HCT116 (cell line): ENCODE measurements around the gene FRRS1. TPM values are rescaled to one million over a fixed set of nuclear protein-coding genes. Genes with fewer than 3 reads are reported as not detected.

Source experiments
- ATAC-seq: fragments of 200-7000 bp; cut with Tn5 transposase; 2 replicates; pipeline ENCODE4 v1.9.1; 2020; ENCODE audit warnings: mild to moderate bottlenecking, moderate library complexity
- BruUV-seq: library from RNA; stranded (reverse); fragments of 400-500 nt; replicated peaks from 2 replicates; lab custom pipeline; 2021; lab: Mats Ljungman, UMichigan
- CTCF ChIA-PET: fragments of 300-600 bp; sonication (Branson Sonifier 250); formaldehyde crosslinking; loops from one replicate; lab custom pipeline; 2021; ENCODE audit warnings: antibody characterized with exemption; lab: Charles Lee
- POLR2A ChIA-PET: fragments of 300-600, 350-600 bp; sonication (Branson Sonifier 250); formaldehyde crosslinking; loops from one replicate; lab custom pipeline; 2021; ENCODE audit warnings: antibody characterized with exemption; lab: Charles Lee
- RAD21 ChIA-PET, 2 experiments: fragments of 300-600 bp; sonication (Branson Sonifier 250); formaldehyde crosslinking; loops; one replicate each; lab custom pipeline; 2023; ENCODE audit warnings: low total read pairs in 2 of 2; ENCODE audit not compliant: uncharacterized antibody in 2 of 2, unreplicated experiment in 2 of 2, low non-redundant PET in 1 of 2; lab: Charles Lee
- DNase-seq: peaks from one replicate; pipeline ENCODE4 v3.0.0-alpha.2; 2010; ENCODE audit warnings: low read depth, low spot score
- H2AFZ ChIP-seq: fragments of 200-600 bp; shearing (Covaris generic), sonication (generic); 2 replicates; pipeline ENCODE4 v1.6.1; 2017; ENCODE audit warnings: low read depth, mixed run types, mixed read lengths, antibody characterized with exemption, low read length; ENCODE audit not compliant: poor library complexity, severe bottlenecking
- H3K27ac ChIP-seq: 2 replicates; pipeline ENCODE4 v1.5.1; 2012; ENCODE audit warnings: low read depth, low read length
- H3K27me3 ChIP-seq: fragments of 200-600 bp; sonication (generic); 2 replicates; pipeline ENCODE4 v1.6.1; 2016; ENCODE audit warnings: mixed run types, low read length, mixed read lengths; ENCODE audit not compliant: insufficient read depth
- H3K36me3 ChIP-seq, 2 experiments: fragments of 200-500 bp in 1 of 2; fragments of 200-600 bp in 1 of 2; sonication (Bioruptor generic) in 1 of 2; sonication (generic) in 1 of 2; 2 replicates each; pipeline versions ENCODE4 v1.5.1 to v1.6.1; 2014 to 2016; ENCODE audit warnings: low read length in 2 of 2, inconsistent platforms in 1 of 2, mixed read lengths in 1 of 2, mixed run types in 1 of 2; ENCODE audit not compliant: insufficient read depth in 2 of 2, control insufficient read depth in 1 of 2
- H3K4me1 ChIP-seq, 2 experiments: fragments of 200-600 bp in 1 of 2; sonication (generic) in 1 of 2; 2 replicates each; pipeline versions ENCODE4 v1.5.1 to v1.6.1; 2012 to 2017; ENCODE audit warnings: low read length in 2 of 2, inconsistent platforms in 1 of 2, mild to moderate bottlenecking in 1 of 2, mixed read lengths in 1 of 2, mixed run types in 1 of 2, moderate library complexity in 1 of 2; ENCODE audit not compliant: insufficient read depth in 2 of 2, control insufficient read depth in 1 of 2
- H3K4me2 ChIP-seq: fragments of 200-600 bp; sonication (generic); 2 replicates; pipeline ENCODE4 v1.6.1; 2017; ENCODE audit warnings: mixed run types, low read length, mixed read lengths
- H3K4me3 ChIP-seq, 2 experiments: fragments of 200-600 bp in 1 of 2; sonication (generic) in 1 of 2; replicated peaks in 1 of 2; 2 replicates each; pipeline ENCODE4 v1.5.1; 2011 to 2016; ENCODE audit warnings: low read length in 2 of 2, control low read depth in 1 of 2, low read depth in 1 of 2, mild to moderate bottlenecking in 1 of 2, mixed read lengths in 1 of 2, mixed run types in 1 of 2
- H3K79me2 ChIP-seq: fragments of 200-600 bp; sonication (generic); 2 replicates; pipeline ENCODE4 v1.6.1; 2017; ENCODE audit warnings: mild to moderate bottlenecking, mixed run types, low read length, moderate library complexity, mixed read lengths; ENCODE audit not compliant: insufficient read depth
- H3K9ac ChIP-seq: fragments of 200-600 bp; sonication (generic); 2 replicates; pipeline ENCODE4 v1.6.1; 2016; ENCODE audit warnings: low read length, mixed read lengths
- H3K9me2 ChIP-seq: fragments of 200-600 bp; sonication (generic), shearing (Covaris generic); 2 replicates; pipeline ENCODE4 v1.6.1; 2017; ENCODE audit warnings: mixed run types, mild to moderate bottlenecking, moderate library complexity; ENCODE audit not compliant: insufficient read depth
- H3K9me3 ChIP-seq, 2 experiments: fragments of 200-500 bp in 1 of 2; fragments of 200-600 bp in 1 of 2; sonication (Bioruptor generic) in 1 of 2; sonication (generic) in 1 of 2; 2 replicates each; pipeline ENCODE4 v1.6.1; 2014 to 2017; ENCODE audit warnings: low read length in 2 of 2, mixed read lengths in 2 of 2, inconsistent platforms in 1 of 2, low read depth in 1 of 2, mild to moderate bottlenecking in 1 of 2, mixed run types in 1 of 2, moderate library complexity in 1 of 2; ENCODE audit not compliant: control insufficient read depth in 1 of 2, insufficient read depth in 1 of 2
- H4K20me1 ChIP-seq: fragments of 200-600 bp; sonication (generic), shearing (Covaris generic); 2 replicates; pipeline ENCODE4 v1.6.1; 2017; ENCODE audit warnings: mixed run types, mild to moderate bottlenecking, moderate library complexity; ENCODE audit not compliant: insufficient read depth
- CTCF ChIP-seq, 3 experiments: fragments of 200-600 bp in 1 of 3; sonication (generic) in 1 of 3; IDR thresholded peaks in 2 of 3; conservative IDR thresholded peaks in 1 of 3; 2 replicates each; pipeline ENCODE4 v1.5.1; 2012 to 2017; ENCODE audit warnings: low read depth in 2 of 3, low read length in 2 of 3, antibody characterized with exemption in 1 of 3, borderline replicate concordance in 1 of 3, control low read depth in 1 of 3, mild to moderate bottlenecking in 1 of 3, mixed read lengths in 1 of 3, mixed run types in 1 of 3, moderate library complexity in 1 of 3; ENCODE audit not compliant: insufficient read depth in 1 of 3
- EGR1 ChIP-seq: IDR thresholded peaks from 2 replicates; pipeline ENCODE4 v1.6.1; 2012; ENCODE audit warnings: low read depth
- ELF1 ChIP-seq: IDR thresholded peaks from 2 replicates; pipeline ENCODE4 v1.6.1; 2012; ENCODE audit warnings: low read depth, borderline replicate concordance
- EZH2 ChIP-seq: fragments of 200-600 bp; sonication (generic); IDR thresholded peaks from 2 replicates; pipeline ENCODE4 v1.6.1; 2017; ENCODE audit warnings: antibody characterized with exemption, mixed run types
- EZH2phosphoT487 ChIP-seq: fragments of 200-600 bp; IDR thresholded peaks from 2 replicates; pipeline ENCODE4 v1.6.1; 2018; ENCODE audit warnings: antibody characterized with exemption, borderline replicate concordance
- FOSL1 ChIP-seq: IDR thresholded peaks from 2 replicates; pipeline ENCODE4 v1.6.1; 2012; ENCODE audit warnings: low read depth
- JUND ChIP-seq: IDR thresholded peaks from 2 replicates; pipeline ENCODE4 v1.6.1; 2012
- POLR2AphosphoS5 ChIP-seq: IDR thresholded peaks from 2 replicates; pipeline ENCODE4 v1.6.1; 2011; ENCODE audit warnings: mild to moderate bottlenecking, low read depth, low read length, moderate library complexity
- RAD21 ChIP-seq: IDR thresholded peaks from 2 replicates; pipeline ENCODE4 v1.6.1; 2012; ENCODE audit warnings: low read depth, mild to moderate bottlenecking
- SIN3A ChIP-seq: IDR thresholded peaks from 2 replicates; pipeline ENCODE4 v1.6.1; 2012; ENCODE audit warnings: low read depth
- SP1 ChIP-seq: IDR thresholded peaks from 2 replicates; pipeline ENCODE4 v1.6.1; 2012; ENCODE audit warnings: low read depth
- SRF ChIP-seq: IDR thresholded peaks from 2 replicates; pipeline ENCODE4 v1.6.1; 2012; ENCODE audit warnings: low read depth
- ZBTB33 ChIP-seq: IDR thresholded peaks from 2 replicates; pipeline ENCODE4 v1.6.1; 2011; ENCODE audit warnings: mild to moderate bottlenecking, low read length, moderate library complexity; ENCODE audit not compliant: insufficient replicate concordance; ENCODE audit errors: extremely low read depth
- ZFX ChIP-seq: fragments of 450-650 bp; IDR thresholded peaks from 2 replicates; pipeline ENCODE4 v1.6.1; 2017
- ZNF274 ChIP-seq: fragments of 200-500 bp; sonication (Bioruptor generic); IDR thresholded peaks from 2 replicates; pipeline ENCODE4 v1.6.1; 2014; ENCODE audit warnings: mild to moderate bottlenecking, low read depth, low read length, inconsistent platforms
- intact Hi-C: fragments of 100-400 bp; cut with micrococcal nuclease; formaldehyde crosslinking; loops from 2 replicates; pipeline ENCODE4 v1.10.0; 2022
- total RNA-seq: library from RNA; stranded (reverse); gene quantifications from one replicate; pipeline ENCODE4 v1.2.1, GENCODE V29; 2021; ENCODE audit not compliant: unreplicated experiment
- TF ChIP-seq, protein P1 (sequence below): IDR thresholded peaks from 2 replicates; pipeline ENCODE4 v1.6.1; 2012; ENCODE audit warnings: low read depth
- TF ChIP-seq, protein P2 (sequence below): IDR thresholded peaks from 2 replicates; pipeline ENCODE4 v1.6.1; 2012
- TF ChIP-seq, protein P3 (sequence below): IDR thresholded peaks from 2 replicates; pipeline ENCODE4 v1.6.1; 2012

The FRRS1 gene
- total RNA-seq, 1 experiment from 2014 or later, result 19.8 TPM

- ATAC-seq, result no peak
- intact Hi-C loops, result no loop called here
Observed at GRCh38 chr1:99723251-99723650, 43.2 kb downstream of the FRRS1 start.

More at GRCh38 chr1:99723251-99723650, 43.2 kb downstream of the FRRS1 start:
- H2AFZ ChIP-seq, result no peak overlapping the region
- no peaks in the 10 kb centered on the region for H3K9me2 ChIP-seq
- H3K27me3 ChIP-seq, result no peaks in the 10 kb centered on the region
- no peak overlapping the region for H3K4me3 ChIP-seq
- H3K36me3 ChIP-seq, result peaks cover 0 to 3% of the 10 kb centered on the region in 2 experiments; a peak in 1 of 4 replicates
- H3K27ac ChIP-seq, result no peak overlapping the region
- no peak overlapping the region for H3K4me2 ChIP-seq
- BruUV-seq, result no TSS peak
- DNase-seq, result no peak
- RAD21 ChIA-PET, result no interaction called here
- POLR2A ChIA-PET, result no interaction called here
- H3K9me3 ChIP-seq, result no peaks in the 10 kb centered on the region
- TF ChIP-seq EZH2, result no peak
- no peak for TF ChIP-seq CTCF (IDR thresholded peaks at IDR 0.05 in 2 of 3, conservative IDR thresholded peaks at IDR 0.05 in 1 of 3; ENCODE audit: borderline replicate concordance in 1 of 3, insufficient read depth in 1 of 3, low read depth in 2 of 3, low read length in 2 of 3)
- TF ChIP-seq, protein P1, sequence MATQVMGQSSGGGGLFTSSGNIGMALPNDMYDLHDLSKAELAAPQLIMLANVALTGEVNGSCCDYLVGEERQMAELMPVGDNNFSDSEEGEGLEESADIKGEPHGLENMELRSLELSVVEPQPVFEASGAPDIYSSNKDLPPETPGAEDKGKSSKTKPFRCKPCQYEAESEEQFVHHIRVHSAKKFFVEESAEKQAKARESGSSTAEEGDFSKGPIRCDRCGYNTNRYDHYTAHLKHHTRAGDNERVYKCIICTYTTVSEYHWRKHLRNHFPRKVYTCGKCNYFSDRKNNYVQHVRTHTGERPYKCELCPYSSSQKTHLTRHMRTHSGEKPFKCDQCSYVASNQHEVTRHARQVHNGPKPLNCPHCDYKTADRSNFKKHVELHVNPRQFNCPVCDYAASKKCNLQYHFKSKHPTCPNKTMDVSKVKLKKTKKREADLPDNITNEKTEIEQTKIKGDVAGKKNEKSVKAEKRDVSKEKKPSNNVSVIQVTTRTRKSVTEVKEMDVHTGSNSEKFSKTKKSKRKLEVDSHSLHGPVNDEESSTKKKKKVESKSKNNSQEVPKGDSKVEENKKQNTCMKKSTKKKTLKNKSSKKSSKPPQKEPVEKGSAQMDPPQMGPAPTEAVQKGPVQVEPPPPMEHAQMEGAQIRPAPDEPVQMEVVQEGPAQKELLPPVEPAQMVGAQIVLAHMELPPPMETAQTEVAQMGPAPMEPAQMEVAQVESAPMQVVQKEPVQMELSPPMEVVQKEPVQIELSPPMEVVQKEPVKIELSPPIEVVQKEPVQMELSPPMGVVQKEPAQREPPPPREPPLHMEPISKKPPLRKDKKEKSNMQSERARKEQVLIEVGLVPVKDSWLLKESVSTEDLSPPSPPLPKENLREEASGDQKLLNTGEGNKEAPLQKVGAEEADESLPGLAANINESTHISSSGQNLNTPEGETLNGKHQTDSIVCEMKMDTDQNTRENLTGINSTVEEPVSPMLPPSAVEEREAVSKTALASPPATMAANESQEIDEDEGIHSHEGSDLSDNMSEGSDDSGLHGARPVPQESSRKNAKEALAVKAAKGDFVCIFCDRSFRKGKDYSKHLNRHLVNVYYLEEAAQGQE, result no peak
- no peak for TF ChIP-seq RAD21
- TF ChIP-seq, protein P2, sequence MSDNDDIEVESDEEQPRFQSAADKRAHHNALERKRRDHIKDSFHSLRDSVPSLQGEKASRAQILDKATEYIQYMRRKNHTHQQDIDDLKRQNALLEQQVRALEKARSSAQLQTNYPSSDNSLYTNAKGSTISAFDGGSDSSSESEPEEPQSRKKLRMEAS, result no peak
- no peak for TF ChIP-seq ELF1
- TF ChIP-seq, protein P3, sequence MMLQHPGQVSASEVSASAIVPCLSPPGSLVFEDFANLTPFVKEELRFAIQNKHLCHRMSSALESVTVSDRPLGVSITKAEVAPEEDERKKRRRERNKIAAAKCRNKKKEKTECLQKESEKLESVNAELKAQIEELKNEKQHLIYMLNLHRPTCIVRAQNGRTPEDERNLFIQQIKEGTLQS, result no peak
- TF ChIP-seq SIN3A, result no peak
- no peak for TF ChIP-seq EZH2phosphoT487
- TF ChIP-seq FOSL1, result no peak
- no peak for TF ChIP-seq ZFX
- TF ChIP-seq SP1, result no peak
- no peak for TF ChIP-seq POLR2AphosphoS5
- no peak for TF ChIP-seq ZNF274
- TF ChIP-seq JUND, result no peak
- TF ChIP-seq EGR1, result no peak
- TF ChIP-seq ZBTB33, result no peak
- no peak for TF ChIP-seq SRF
- CTCF ChIA-PET, result no interaction called here
- no peak overlapping the region for H3K9ac ChIP-seq
- no peaks in the 10 kb centered on the region for H3K4me1 ChIP-seq
- H4K20me1 ChIP-seq, result no peaks in the 10 kb centered on the region
- no peaks in the 10 kb centered on the region for H3K79me2 ChIP-seq
